KMS-11 (cell line): ENCODE results near the gene PGF.

Experiments
- H2AFZ ChIP-seq: fragments of 200-600 bp; sonication (generic); 2 replicates; pipeline ENCODE4 v1.6.1; 2016; ENCODE audit warnings: antibody characterized with exemption, mixed run types, low read depth
- H3K27ac ChIP-seq: fragments of 200-600 bp; sonication (generic); 2 replicates; pipeline ENCODE4 v1.6.1; 2016; ENCODE audit warnings: mild to moderate bottlenecking, mixed run types
- H3K27me3 ChIP-seq: fragments of 200-600 bp; sonication (generic); 2 replicates; pipeline ENCODE4 v1.6.1; 2017; ENCODE audit warnings: mild to moderate bottlenecking, low read depth, mixed run types, moderate library complexity; ENCODE audit not compliant: insufficient read depth
- H3K36me3 ChIP-seq: fragments of 200-600 bp; sonication (generic); 2 replicates; pipeline ENCODE4 v1.6.1; 2017; ENCODE audit warnings: mild to moderate bottlenecking, mixed run types; ENCODE audit not compliant: insufficient read depth
- H3K4me1 ChIP-seq: fragments of 200-600 bp; sonication (generic); 2 replicates; pipeline ENCODE4 v1.6.1; 2016; ENCODE audit warnings: mild to moderate bottlenecking, low read depth, mixed run types; ENCODE audit not compliant: poor library complexity, severe bottlenecking
- H3K4me2 ChIP-seq: fragments of 200-600 bp; sonication (generic); 2 replicates; pipeline ENCODE4 v1.7.0; 2016; ENCODE audit warnings: mild to moderate bottlenecking, mixed run types
- H3K4me3 ChIP-seq: fragments of 200-600 bp; sonication (generic); IDR thresholded peaks from 2 replicates; pipeline ENCODE4 v1.6.1; 2017; ENCODE audit warnings: low read depth, low read length, mixed read lengths; ENCODE audit not compliant: insufficient read depth
- H3K79me2 ChIP-seq: fragments of 200-600 bp; sonication (generic); 2 replicates; pipeline ENCODE4 v1.6.1; 2016; ENCODE audit warnings: low read depth, mixed run types; ENCODE audit not compliant: insufficient read depth
- H3K9ac ChIP-seq: fragments of 200-600 bp; sonication (generic); 2 replicates; pipeline ENCODE4 v1.6.1; 2016; ENCODE audit warnings: mild to moderate bottlenecking, mixed run types
- H4K20me1 ChIP-seq: fragments of 200-600 bp; sonication (generic); 2 replicates; pipeline ENCODE4 v1.6.1; 2016; ENCODE audit warnings: mild to moderate bottlenecking, mixed run types; ENCODE audit not compliant: insufficient read depth
- TF ChIP-seq, protein P1 (sequence below): fragments of 200-600 bp; sonication (generic); conservative IDR thresholded peaks from 2 replicates; pipeline ENCODE4 v1.6.1; 2017; ENCODE audit warnings: low read depth, mild to moderate bottlenecking, antibody characterized with exemption, low read length, moderate library complexity, mixed read lengths

The PGF gene

DNA sequence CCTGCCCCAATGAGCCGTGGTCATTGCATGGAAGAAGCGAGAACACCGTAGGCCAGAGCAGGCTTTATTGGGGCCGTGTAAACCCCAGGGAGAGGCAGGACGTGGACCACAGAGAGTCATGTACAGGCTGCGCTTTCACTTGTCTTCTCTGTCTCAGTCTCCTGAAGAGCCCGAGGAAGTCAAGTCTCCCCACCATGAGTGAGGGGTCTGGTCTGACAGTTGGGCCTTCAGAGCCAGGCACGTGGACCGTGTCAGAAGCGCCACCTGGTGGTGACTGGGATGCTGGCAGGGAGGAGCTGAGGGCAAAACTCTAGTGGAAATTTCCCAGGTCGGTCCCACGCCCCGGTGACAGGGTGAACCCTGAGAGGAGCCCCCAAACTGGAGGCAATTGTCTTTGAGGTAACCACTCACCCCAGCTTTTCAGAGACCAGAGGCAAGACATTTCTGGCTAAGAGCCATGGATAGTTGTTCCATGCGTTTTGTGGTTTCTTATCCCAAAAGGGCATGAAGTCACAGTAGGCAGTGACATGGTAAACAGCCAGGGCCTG, 49.7 kb downstream of the PGF start:
- no peak overlapping the region for H3K4me2 ChIP-seq

DNA sequence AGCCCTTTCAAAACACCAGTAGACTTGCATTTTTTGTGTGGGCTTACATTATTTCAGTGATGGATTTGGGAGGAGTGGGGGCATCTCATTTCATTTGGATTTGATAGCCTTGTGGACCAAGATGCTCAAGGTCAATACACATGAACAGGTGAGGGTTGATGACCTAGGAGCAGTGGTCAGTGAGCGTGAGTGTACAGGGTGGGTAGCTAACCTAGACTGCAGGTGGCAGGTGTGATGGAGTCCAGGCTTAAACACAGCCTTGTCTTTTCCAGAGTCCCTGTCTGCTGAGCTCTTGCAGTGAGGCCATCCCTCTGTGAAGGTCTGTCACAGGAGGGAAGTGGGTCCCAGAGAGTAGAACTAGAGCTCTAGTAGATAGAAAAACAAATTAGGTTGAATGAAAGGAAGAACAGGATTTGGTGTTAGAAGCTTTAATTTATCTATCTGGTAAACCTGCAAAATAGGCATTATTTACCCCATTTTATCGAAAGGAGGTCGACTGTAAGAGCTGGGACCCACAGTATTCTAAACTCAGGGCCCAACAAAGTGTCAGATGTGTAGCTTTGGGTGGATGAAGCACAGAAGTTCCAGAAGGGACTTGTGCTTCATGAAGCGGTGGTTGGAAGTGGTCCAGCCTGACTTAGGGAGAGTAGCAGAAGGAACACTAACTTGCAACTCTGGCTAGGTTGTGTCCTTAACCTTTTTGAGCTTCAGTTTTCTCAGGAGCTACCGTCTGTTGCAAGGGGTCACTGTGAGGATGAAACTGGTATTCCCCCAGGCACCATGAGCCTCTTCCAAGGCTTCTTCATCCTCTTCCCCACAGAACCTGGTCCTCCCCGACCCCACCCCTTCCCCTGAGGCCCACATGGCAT, 50.5 kb downstream of the PGF start:
- no peak overlapping the region for H3K9ac ChIP-seq
- H3K4me3 ChIP-seq: no peak overlapping the region
- H2AFZ ChIP-seq: no peak overlapping the region
- no peak overlapping the region for H3K27ac ChIP-seq
- no peaks in the 10 kb centered on the region for H3K4me1 ChIP-seq
- no peaks in the 10 kb centered on the region for H3K27me3 ChIP-seq
- no peak overlapping the region for H3K4me2 ChIP-seq
- TF ChIP-seq, protein P1, sequence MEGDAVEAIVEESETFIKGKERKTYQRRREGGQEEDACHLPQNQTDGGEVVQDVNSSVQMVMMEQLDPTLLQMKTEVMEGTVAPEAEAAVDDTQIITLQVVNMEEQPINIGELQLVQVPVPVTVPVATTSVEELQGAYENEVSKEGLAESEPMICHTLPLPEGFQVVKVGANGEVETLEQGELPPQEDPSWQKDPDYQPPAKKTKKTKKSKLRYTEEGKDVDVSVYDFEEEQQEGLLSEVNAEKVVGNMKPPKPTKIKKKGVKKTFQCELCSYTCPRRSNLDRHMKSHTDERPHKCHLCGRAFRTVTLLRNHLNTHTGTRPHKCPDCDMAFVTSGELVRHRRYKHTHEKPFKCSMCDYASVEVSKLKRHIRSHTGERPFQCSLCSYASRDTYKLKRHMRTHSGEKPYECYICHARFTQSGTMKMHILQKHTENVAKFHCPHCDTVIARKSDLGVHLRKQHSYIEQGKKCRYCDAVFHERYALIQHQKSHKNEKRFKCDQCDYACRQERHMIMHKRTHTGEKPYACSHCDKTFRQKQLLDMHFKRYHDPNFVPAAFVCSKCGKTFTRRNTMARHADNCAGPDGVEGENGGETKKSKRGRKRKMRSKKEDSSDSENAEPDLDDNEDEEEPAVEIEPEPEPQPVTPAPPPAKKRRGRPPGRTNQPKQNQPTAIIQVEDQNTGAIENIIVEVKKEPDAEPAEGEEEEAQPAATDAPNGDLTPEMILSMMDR: no peak
- H3K36me3 ChIP-seq: peaks cover 4% of the 10 kb centered on the region; the same call in 1 of the 2 replicates
- H3K79me2 ChIP-seq: no peaks in the 10 kb centered on the region
- H4K20me1 ChIP-seq: no peaks in the 10 kb centered on the region

More for the DNA sequence above, 49.7 kb downstream of the PGF start:
- Histone ChIP-seq H3K36me3 (peaks cover 4% of the 10 kb centered on the region; the same call in 1 of the 2 replicates), H2AFZ (no peak overlapping the region), H3K9ac (no peak overlapping the region), H3K27ac (no peak overlapping the region), H3K79me2 (no peaks in the 10 kb centered on the region), H3K4me3 (no peak overlapping the region), H4K20me1 (no peaks in the 10 kb centered on the region), H3K27me3 (no peaks in the 10 kb centered on the region), H3K4me1 (no peaks in the 10 kb centered on the region)
- TF ChIP-seq, protein P1: peak; percentile 82

DNA sequence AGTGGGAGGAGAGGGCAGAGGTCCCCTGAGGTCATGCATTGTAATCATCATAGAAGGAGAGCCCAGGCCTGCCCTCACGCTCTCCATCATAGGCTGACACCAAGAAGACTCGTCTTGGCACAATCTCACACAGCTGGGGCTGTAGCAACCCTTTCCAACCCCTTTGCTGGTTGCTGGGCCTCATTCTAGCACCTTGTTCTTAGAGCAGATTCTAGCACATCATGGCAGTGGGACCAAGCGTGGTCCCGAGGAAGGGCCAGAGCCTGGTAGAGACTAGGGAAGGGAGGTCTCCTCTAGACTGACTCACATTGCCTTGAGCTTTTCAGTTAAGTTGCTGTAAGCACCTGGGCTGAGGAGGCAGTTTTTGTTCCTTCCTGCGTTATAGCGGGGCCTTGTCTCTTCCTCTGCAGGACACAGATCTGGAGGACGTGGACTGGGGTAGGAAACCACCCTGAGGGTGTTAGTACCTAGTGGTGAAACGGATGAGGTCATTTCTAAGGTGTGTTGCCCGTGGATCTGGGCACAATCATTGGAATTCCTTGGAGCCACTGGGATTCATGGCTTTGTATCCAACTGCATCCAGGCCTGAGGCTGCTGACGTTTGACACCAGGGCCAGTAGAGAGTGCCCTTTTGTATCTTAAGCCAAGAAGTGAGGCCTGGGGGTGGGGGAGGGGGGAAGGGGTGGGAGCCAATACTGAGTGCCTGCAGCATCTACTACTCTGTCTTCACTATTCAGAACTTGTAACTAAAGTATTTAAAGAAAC, 52.3 kb downstream of the PGF start:
- H3K27me3 ChIP-seq: no peaks in the 10 kb centered on the region
- H3K79me2 ChIP-seq: no peaks in the 10 kb centered on the region
- no peak overlapping the region for H3K27ac ChIP-seq
- no peak overlapping the region for H3K9ac ChIP-seq
- H3K4me2 ChIP-seq: no peak overlapping the region
- no peak overlapping the region for H2AFZ ChIP-seq
- no peak overlapping the region for H3K4me3 ChIP-seq
- no peaks in the 10 kb centered on the region for H3K4me1 ChIP-seq
- no peaks in the 10 kb centered on the region for H4K20me1 ChIP-seq
- H3K36me3 ChIP-seq: peaks cover 4% of the 10 kb centered on the region; the same call in 1 of the 2 replicates
- TF ChIP-seq, protein P1: no peak

DNA sequence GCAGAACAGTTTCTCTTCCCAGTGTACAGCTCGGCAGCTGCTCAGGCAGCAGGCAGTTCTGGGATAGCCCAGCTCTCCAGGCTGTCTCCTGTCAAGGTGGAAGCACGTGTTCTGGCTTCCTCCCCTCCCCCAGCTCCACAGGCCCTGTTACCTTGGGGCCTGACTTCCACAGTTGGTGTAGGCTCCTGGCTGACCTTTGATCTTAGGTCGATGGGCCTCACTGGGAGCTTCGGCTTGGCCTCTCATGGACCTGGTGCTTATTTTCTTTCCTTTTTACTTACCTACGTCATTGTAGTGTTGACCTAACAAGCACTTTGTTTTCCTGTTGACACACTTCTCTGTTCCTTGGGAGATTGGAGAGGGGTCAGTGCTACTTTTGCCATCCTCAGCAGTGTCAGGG, 56.7 kb downstream of the PGF start:
- Histone ChIP-seq H3K4me1 (no peaks in the 10 kb centered on the region), H4K20me1 (no peaks in the 10 kb centered on the region), H2AFZ (no peak overlapping the region), H3K9ac (no peak overlapping the region), H3K4me2 (no peak overlapping the region), H3K36me3 (peaks cover 4% of the 10 kb centered on the region; the same call in 1 of the 2 replicates), H3K79me2 (no peaks in the 10 kb centered on the region), H3K27ac (no peak overlapping the region), H3K27me3 (no peaks in the 10 kb centered on the region), H3K4me3 (no peak overlapping the region)
- TF ChIP-seq, protein P1: no peak
